ENCODE measurements around the gene PSME1.

The PSME1 gene

DNA sequence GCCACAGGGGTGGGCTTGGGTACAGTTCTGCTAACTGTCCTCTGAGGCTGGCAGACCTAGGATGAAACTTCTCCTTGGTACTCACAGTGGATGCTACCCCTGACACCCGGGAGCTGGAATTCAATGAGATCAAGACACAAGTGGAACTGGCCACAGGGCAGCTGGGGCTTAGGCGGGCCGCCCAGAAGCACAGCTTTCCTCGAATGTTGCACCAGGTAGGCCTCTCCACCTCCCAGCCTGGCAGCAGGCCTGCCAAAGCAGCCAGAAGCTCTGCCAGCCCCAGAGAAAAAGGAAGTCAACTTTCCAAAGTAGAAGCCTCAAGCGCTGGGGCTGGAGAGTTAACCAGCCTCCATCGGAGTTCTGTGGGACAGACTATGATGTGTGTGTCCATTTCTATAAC lies 18.8 kb upstream of the PSME1 start:
- H2AFZ ChIP-seq (ENCODE audit: low read length) = no peak overlapping the region
- H3K9ac ChIP-seq (ENCODE audit: low read depth, low read length, poor library complexity) = no peak overlapping the region
- no peak overlapping the region for H4K91ac ChIP-seq (ENCODE audit: low read depth, low read length, poor library complexity)
- H2AK5ac ChIP-seq (ENCODE audit: low read depth, low read length) = no peak overlapping the region
- no peak overlapping the region for H3K27ac ChIP-seq (replicated peaks; ENCODE audit: low read length)
- H3K4me2 ChIP-seq (ENCODE audit: insufficient read depth, low read length, poor library complexity, severe bottlenecking) = no peak overlapping the region
- no peak overlapping the region for H3K18ac ChIP-seq (ENCODE audit: low read length)
- no peak overlapping the region for H3K4me3 ChIP-seq (ENCODE audit: low read length in 2 of 2)
- H3K4me1 ChIP-seq (ENCODE audit: control insufficient read depth in 2 of 2, insufficient read depth in 1 of 2, low read depth in 1 of 2, low read length in 2 of 2) = peaks cover 4 to 8% of the 10 kb centered on the region in 2 donors
- H3K14ac ChIP-seq (ENCODE audit: low read length) = no peak overlapping the region
- no peaks in the 10 kb centered on the region for H3K79me1 ChIP-seq (ENCODE audit: low read depth, low read length)
- H3K36me3 ChIP-seq (replicated peaks in 1 of 2; ENCODE audit: control insufficient read depth in 2 of 2, insufficient read depth in 2 of 2, low read length in 2 of 2) = peaks cover 21 to 57% of the 10 kb centered on the region in 2 donors
- no peak overlapping the region for H2BK5ac ChIP-seq (ENCODE audit: low read length)
- no peak overlapping the region for H3K23ac ChIP-seq (ENCODE audit: low read depth, low read length, poor library complexity)
- H3K27me3 ChIP-seq (ENCODE audit: control insufficient read depth in 3 of 3, insufficient read depth in 3 of 3, low read depth in 1 of 3, low read length in 3 of 3) = no peaks in the 10 kb centered on the region
- H2BK120ac ChIP-seq (ENCODE audit: low read depth, low read length) = no peak overlapping the region
- DNase-seq (ENCODE audit: low spot score) = no peak
- H3K9me3 ChIP-seq (replicated peaks in 1 of 2; ENCODE audit: control insufficient read depth in 2 of 2, insufficient read depth in 1 of 2, low read depth in 1 of 2, low read length in 2 of 2) = no peaks in the 10 kb centered on the region
- WGBS, 2 donors (ENCODE audit: extremely low coverage in 2 of 2, insufficient read length in 2 of 2, insufficient replicate concordance in 1 of 2) = no CpG with 5 or more reads among the region's 6 CpGs
- H3K4ac ChIP-seq (ENCODE audit: low read length) = no peak overlapping the region
- H2BK15ac ChIP-seq (ENCODE audit: low read length) = no peak overlapping the region
- no peak overlapping the region for H2BK12ac ChIP-seq (ENCODE audit: low read length)
- no peak overlapping the region for H4K8ac ChIP-seq (ENCODE audit: low read depth, low read length)

DNA sequence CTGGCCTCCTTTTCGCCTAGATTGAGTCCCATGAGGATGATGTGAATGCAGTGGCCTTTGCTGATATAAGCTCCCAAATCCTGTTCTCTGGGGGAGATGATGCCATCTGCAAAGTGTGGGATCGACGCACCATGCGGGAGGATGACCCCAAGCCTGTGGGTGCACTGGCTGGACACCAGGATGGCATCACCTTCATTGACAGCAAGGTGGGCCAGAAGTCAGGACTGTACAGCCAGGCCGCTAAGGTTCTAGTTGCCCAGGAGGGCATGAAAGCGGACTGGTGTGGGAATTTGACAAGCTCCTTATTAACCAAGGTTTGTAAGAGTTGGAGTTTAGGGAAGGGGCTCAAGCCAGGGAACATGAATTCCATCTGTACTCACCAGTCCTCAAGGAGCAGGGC lies 16.3 kb upstream of the PSME1 start:
- Histone ChIP-seq H2BK120ac (ENCODE audit: low read depth, low read length) (no peak overlapping the region), H3K4me3 (ENCODE audit: low read length in 2 of 2) (no peak overlapping the region), H3K9me3 (replicated peaks in 1 of 2; ENCODE audit: control insufficient read depth in 2 of 2, insufficient read depth in 1 of 2, low read depth in 1 of 2, low read length in 2 of 2) (no peaks in the 10 kb centered on the region), H3K14ac (ENCODE audit: low read length) (no peak overlapping the region), H2AFZ (ENCODE audit: low read length) (no peak overlapping the region), H3K36me3 (replicated peaks in 1 of 2; ENCODE audit: control insufficient read depth in 2 of 2, insufficient read depth in 2 of 2, low read length in 2 of 2) (peaks cover 30 to 73% of the 10 kb centered on the region in 2 donors), H4K91ac (ENCODE audit: low read depth, low read length, poor library complexity) (no peak overlapping the region), H2BK15ac (ENCODE audit: low read length) (no peak overlapping the region), H3K9ac (ENCODE audit: low read depth, low read length, poor library complexity) (no peak overlapping the region), H3K4me1 (ENCODE audit: control insufficient read depth in 2 of 2, insufficient read depth in 1 of 2, low read depth in 1 of 2, low read length in 2 of 2) (peaks cover 4 to 8% of the 10 kb centered on the region in 2 donors), H3K79me1 (ENCODE audit: low read depth, low read length) (no peaks in the 10 kb centered on the region), H2BK5ac (ENCODE audit: low read length) (no peak overlapping the region), H2AK5ac (ENCODE audit: low read depth, low read length) (no peak overlapping the region), H2BK12ac (ENCODE audit: low read length) (no peak overlapping the region), H3K23ac (ENCODE audit: low read depth, low read length, poor library complexity) (no peak overlapping the region), H3K18ac (ENCODE audit: low read length) (no peak overlapping the region), H4K8ac (ENCODE audit: low read depth, low read length) (no peak overlapping the region), H3K27ac (replicated peaks; ENCODE audit: low read length) (no peak overlapping the region), H3K4ac (ENCODE audit: low read length) (no peak overlapping the region), H3K4me2 (ENCODE audit: insufficient read depth, low read length, poor library complexity, severe bottlenecking) (no peak overlapping the region), H3K27me3 (ENCODE audit: control insufficient read depth in 3 of 3, insufficient read depth in 3 of 3, low read depth in 1 of 3, low read length in 3 of 3) (no peaks in the 10 kb centered on the region)
- WGBS, 2 donors (ENCODE audit: extremely low coverage in 2 of 2, insufficient read length in 2 of 2, insufficient replicate concordance in 1 of 2) = no CpG with 5 or more reads among the region's 6 CpGs
- DNase-seq (ENCODE audit: low spot score) = no peak

DNA sequence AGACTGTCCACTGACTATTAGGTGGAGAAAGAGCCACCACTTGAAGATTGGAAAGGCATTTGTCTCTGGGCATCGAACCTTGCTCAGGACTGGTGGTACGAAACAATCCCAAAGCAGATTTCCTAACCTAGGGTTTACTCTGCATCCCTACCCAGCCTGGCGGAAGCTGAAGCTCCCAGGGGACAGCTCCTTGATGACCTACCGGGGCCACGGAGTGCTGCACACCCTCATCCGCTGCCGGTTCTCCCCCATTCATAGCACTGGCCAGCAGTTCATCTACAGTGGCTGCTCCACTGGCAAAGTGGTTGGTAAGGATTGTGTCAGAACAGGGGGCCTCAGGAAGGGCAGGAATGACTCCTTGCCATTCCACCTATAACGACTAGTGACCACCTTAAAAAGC lies 14.8 kb upstream of the PSME1 start:
- H3K27ac ChIP-seq (replicated peaks; ENCODE audit: low read length) = no peak overlapping the region
- H2BK120ac ChIP-seq (ENCODE audit: low read depth, low read length) = no peak overlapping the region
- peaks cover 30 to 70% of the 10 kb centered on the region in 2 donors for H3K36me3 ChIP-seq (replicated peaks in 1 of 2; ENCODE audit: control insufficient read depth in 2 of 2, insufficient read depth in 2 of 2, low read length in 2 of 2)
- H2BK15ac ChIP-seq (ENCODE audit: low read length) = no peak overlapping the region
- no peak overlapping the region for H3K14ac ChIP-seq (ENCODE audit: low read length)
- no peak overlapping the region for H3K4me2 ChIP-seq (ENCODE audit: insufficient read depth, low read length, poor library complexity, severe bottlenecking)
- H4K8ac ChIP-seq (ENCODE audit: low read depth, low read length) = no peak overlapping the region
- no peak overlapping the region for H3K4me3 ChIP-seq (ENCODE audit: low read length in 2 of 2)
- no peak overlapping the region for H2AFZ ChIP-seq (ENCODE audit: low read length)
- WGBS, 2 donors (ENCODE audit: extremely low coverage in 2 of 2, insufficient read length in 2 of 2, insufficient replicate concordance in 1 of 2) = no CpG with 5 or more reads among the region's 8 CpGs
- no peak for DNase-seq (ENCODE audit: low spot score)
- H2AK5ac ChIP-seq (ENCODE audit: low read depth, low read length) = no peak overlapping the region
- no peak overlapping the region for H3K23ac ChIP-seq (ENCODE audit: low read depth, low read length, poor library complexity)
- no peak overlapping the region for H3K4ac ChIP-seq (ENCODE audit: low read length)
- H3K9me3 ChIP-seq (replicated peaks in 1 of 2; ENCODE audit: control insufficient read depth in 2 of 2, insufficient read depth in 1 of 2, low read depth in 1 of 2, low read length in 2 of 2) = no peaks in the 10 kb centered on the region
- H2BK12ac ChIP-seq (ENCODE audit: low read length) = no peak overlapping the region
- H3K9ac ChIP-seq (ENCODE audit: low read depth, low read length, poor library complexity) = no peak overlapping the region
- H4K91ac ChIP-seq (ENCODE audit: low read depth, low read length, poor library complexity) = no peak overlapping the region
- H3K18ac ChIP-seq (ENCODE audit: low read length) = no peak overlapping the region
- no peaks in the 10 kb centered on the region for H3K79me1 ChIP-seq (ENCODE audit: low read depth, low read length)
- no peak overlapping the region for H2BK5ac ChIP-seq (ENCODE audit: low read length)
- no peaks in the 10 kb centered on the region for H3K4me1 ChIP-seq (ENCODE audit: control insufficient read depth in 2 of 2, insufficient read depth in 1 of 2, low read depth in 1 of 2, low read length in 2 of 2)
- no peaks in the 10 kb centered on the region for H3K27me3 ChIP-seq (ENCODE audit: control insufficient read depth in 3 of 3, insufficient read depth in 3 of 3, low read depth in 1 of 3, low read length in 3 of 3)

DNA sequence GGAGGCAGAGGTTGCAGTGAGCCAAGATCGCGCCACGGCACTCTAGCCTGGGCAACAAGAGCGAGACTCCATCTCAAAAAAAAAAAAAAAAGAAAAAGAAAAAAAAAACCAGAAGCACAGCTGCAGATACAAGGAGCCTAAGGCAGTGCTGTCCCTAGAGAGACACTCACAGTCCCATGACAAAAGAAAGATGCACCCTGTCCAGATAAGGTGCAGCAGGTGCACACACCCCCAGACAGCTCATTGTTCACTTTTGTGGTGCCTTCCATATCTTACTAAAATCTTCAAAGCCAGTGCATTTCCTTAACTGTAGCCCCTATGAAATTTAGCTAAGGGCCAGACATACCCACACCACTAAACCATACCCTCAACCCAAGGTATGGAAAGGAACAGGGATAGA lies 13.6 kb upstream of the PSME1 start:
- Histone ChIP-seq H3K4me2 (ENCODE audit: insufficient read depth, low read length, poor library complexity, severe bottlenecking) (no peak overlapping the region), H3K9ac (ENCODE audit: low read depth, low read length, poor library complexity) (no peak overlapping the region), H4K8ac (ENCODE audit: low read depth, low read length) (no peak overlapping the region), H3K79me1 (ENCODE audit: low read depth, low read length) (no peaks in the 10 kb centered on the region), H3K4ac (ENCODE audit: low read length) (no peak overlapping the region), H3K18ac (ENCODE audit: low read length) (no peak overlapping the region), H2BK120ac (ENCODE audit: low read depth, low read length) (no peak overlapping the region), H2AK5ac (ENCODE audit: low read depth, low read length) (no peak overlapping the region), H3K23ac (ENCODE audit: low read depth, low read length, poor library complexity) (no peak overlapping the region), H3K4me3 (ENCODE audit: low read length in 2 of 2) (no peak overlapping the region), H3K9me3 (replicated peaks in 1 of 2; ENCODE audit: control insufficient read depth in 2 of 2, insufficient read depth in 1 of 2, low read depth in 1 of 2, low read length in 2 of 2) (no peaks in the 10 kb centered on the region), H3K4me1 (ENCODE audit: control insufficient read depth in 2 of 2, insufficient read depth in 1 of 2, low read depth in 1 of 2, low read length in 2 of 2) (no peaks in the 10 kb centered on the region), H3K27me3 (ENCODE audit: control insufficient read depth in 3 of 3, insufficient read depth in 3 of 3, low read depth in 1 of 3, low read length in 3 of 3) (no peaks in the 10 kb centered on the region), H2BK5ac (ENCODE audit: low read length) (no peak overlapping the region), H3K36me3 (replicated peaks in 1 of 2; ENCODE audit: control insufficient read depth in 2 of 2, insufficient read depth in 2 of 2, low read length in 2 of 2) (peaks cover 30 to 57% of the 10 kb centered on the region in 2 donors), H3K27ac (replicated peaks; ENCODE audit: low read length) (no peak overlapping the region), H3K14ac (ENCODE audit: low read length) (no peak overlapping the region), H2BK15ac (ENCODE audit: low read length) (no peak overlapping the region), H2BK12ac (ENCODE audit: low read length) (no peak overlapping the region), H2AFZ (ENCODE audit: low read length) (no peak overlapping the region), H4K91ac (ENCODE audit: low read depth, low read length, poor library complexity) (no peak overlapping the region)
- no CpG with 5 or more reads among the region's 4 CpGs for WGBS, 2 donors (ENCODE audit: extremely low coverage in 2 of 2, insufficient read length in 2 of 2, insufficient replicate concordance in 1 of 2)
- DNase-seq (ENCODE audit: low spot score) = no peak

Data from neuronal stem cell (in vitro differentiated cells).